HG02610 (cell line): ENCODE results near the gene ARHGAP26.

Experiments
- ATAC-seq: cut with Tn5 transposase; IDR thresholded peaks from one replicate; pipeline ENCODE4 v1.9.1; 2021; ENCODE audit warnings: mild to moderate bottlenecking, moderate library complexity; ENCODE audit not compliant: unreplicated experiment

Gene ARHGAP26

DNA sequence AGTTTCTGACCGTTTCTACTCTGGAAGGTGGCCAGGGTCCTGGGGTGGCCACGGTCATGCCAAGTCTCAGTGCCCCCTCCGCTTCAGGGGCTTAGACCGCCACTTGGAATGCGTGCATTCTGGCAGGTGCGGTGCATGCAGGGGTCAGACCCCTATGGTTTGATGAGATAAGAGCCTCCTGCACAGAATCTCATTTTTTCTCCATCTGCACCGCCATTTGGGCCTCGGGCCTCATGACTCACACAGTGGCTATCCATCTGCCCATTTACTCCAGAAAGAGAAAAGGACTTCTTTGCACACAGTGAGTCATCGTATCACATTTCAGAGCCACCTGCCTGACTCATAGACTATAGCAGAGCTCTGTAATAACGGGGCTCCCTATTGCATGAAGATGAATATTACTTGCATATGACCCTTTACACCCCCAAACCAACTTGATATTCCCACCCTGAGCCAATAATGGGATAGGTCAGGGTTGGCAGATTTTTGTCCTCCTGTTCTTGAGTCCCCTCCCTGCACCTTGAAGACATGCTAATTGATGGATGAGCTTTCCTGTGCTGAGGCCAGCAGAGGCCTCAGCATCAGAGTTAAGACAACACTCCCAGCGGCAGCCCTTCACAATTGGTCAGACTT lies 475.9 kb downstream of the ARHGAP26 start:
- no peak for ATAC-seq

DNA sequence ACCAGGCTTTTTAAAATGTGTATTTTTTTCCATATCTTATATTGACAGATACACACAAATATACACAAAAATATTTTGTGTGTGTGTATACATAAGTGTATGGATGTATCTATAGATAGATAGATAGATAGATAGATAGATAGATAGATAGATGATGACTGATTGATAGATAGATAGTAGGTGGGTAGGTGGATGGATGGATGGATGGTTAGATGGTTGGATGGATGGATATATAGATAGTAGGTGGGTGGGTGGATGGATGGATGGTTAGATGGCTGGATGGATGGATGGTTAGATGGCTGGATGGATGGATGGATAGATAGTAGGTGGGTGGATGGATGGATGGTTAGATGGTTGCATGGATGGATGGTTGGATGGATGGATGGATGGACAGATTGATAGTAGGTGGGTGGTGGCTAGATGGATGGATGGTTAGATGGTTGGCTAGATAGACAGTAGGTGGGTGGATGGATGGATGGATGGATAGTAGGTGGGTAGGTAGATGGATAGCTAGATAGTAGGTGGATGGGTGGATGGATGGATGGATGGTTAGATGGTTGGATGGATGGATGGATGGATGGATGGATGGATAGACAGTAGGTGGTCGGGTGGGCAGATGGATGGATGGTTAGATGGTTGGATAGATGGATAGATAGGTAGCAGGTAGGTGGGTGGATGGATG lies 477.1 kb downstream of the ARHGAP26 start:
- no peak for ATAC-seq

DNA sequence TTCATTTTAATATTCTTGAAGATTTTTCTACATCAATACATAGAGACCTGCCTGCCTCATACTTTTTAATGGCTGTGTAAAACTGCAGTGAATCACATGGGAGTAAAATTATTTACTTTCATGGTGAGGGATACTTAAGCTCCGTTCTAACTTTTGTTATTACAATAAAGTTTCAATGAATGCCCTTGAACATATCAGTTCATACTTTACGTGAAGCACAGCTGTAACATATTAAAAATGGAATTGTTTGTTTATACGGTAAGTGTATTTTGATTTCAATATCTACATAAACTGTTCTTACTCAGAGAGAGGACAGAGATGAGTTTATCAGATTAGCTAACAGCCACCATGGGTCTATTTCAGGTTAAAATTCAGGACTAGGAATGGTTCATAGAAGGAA lies 478.2 kb downstream of the ARHGAP26 start:
- ATAC-seq: no peak

DNA sequence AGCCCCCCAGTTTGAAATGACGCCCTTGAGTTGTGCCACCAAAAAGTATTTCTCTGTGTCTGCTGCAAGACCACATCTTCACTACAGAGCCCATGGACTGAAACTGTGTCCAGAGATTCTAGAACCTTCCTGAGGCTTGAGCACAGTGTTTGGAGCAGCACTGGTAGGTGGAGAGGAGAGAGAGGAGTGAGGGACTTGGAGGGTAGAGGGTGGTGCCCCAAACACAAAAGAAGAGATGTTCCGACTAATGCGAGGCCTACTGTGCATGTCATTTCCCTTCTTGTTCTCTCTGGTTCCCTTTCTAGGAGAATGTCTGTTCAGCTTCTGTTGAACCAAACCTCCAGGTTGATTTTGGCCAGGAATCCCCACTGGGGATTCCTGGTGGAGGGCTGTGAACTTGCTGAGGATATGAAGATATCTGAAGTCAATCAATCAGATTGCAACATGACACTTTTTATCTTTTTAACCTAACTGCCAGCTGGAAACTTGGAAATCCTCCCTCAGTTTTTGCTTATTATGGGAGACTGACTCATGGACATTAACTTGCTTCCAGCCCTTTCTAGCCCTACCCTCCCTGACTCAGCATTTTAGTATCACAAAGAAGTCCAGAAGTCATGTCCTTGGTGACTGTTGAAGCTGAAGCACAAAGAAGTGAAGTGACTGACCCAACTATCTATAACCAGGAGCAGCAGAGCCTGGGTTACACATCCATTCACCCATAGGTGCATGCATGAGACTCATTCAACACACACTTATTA lies 478.8 kb downstream of the ARHGAP26 start:
- no peak for ATAC-seq

DNA sequence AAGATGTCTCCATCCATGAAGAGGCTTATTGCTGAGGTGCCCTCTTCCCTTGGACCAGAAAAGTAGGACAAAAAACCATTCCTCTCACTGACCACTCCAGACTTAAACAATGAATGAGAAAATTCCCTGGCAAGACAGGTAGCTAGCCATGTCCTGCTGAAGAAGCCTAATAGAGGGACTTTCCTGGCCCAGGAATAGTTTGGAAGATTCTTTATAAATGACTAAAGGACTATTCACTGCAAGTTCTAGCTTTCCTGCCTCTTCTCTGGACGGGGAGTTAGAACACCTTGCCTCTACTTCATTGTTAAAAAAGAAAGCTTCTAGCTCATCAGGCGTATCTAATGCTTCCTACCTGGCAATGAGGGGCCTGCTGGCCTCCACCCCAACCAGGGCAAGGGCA lies 479.7 kb downstream of the ARHGAP26 start:
- ATAC-seq: no peak

DNA sequence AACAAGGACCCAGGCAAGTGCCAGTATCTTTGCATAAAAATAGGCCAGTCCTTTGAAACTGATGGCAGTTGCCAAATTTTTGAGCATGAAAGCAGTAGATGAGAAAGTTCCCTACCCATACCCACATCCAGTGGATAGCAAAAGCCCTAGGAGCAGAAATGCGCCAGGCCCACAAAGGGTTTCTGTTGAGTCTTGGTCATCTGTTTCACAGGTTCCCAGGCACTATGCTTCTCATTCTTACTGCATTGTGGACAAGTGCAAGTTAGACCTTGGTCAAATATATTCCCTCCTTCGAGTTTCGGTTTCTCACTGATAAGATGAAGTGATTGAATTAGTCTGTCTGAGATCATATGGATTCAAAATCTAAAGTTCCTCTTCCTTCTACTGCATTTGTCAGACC lies 481.0 kb downstream of the ARHGAP26 start:
- ATAC-seq: peak; percentile 70

DNA sequence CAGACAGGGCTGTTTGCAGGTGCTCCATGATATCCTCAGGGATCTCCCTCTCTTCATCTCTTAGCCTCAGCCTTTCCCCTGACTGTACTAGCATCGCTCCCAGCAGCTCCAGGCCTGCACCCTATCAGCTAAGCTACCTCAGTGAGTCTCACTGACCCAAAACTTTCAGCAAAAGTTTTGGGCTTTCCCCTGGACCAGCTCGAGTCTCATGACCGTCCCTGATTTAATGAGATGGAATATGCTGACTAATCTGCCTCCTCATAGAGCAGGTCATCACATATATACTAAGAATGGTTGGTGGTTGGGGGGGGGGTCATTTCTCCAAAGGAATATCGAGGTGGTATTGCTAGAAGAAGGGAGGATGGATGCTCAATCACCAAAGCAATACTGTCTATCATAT lies 481.8 kb downstream of the ARHGAP26 start:
- ATAC-seq: peak; percentile 61

DNA sequence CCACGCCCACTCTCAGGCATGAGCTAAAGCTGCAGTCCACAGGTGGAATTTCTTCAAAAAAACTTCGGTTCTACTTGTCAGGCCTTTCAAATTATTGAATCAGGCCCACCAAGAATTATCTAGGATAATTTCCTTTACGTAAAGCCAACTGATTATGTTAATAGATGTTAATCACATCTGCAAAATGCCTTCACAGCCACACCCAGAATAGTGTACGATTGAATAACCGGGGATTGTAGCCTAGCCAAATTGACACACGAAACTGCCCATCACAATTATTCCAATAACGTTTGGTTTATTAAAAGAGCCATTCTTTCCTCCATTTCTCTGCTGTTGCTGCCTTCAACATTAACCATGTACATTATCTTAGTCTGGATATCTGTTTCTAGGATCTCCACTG lies 484.6 kb downstream of the ARHGAP26 start:
- ATAC-seq: no peak

DNA sequence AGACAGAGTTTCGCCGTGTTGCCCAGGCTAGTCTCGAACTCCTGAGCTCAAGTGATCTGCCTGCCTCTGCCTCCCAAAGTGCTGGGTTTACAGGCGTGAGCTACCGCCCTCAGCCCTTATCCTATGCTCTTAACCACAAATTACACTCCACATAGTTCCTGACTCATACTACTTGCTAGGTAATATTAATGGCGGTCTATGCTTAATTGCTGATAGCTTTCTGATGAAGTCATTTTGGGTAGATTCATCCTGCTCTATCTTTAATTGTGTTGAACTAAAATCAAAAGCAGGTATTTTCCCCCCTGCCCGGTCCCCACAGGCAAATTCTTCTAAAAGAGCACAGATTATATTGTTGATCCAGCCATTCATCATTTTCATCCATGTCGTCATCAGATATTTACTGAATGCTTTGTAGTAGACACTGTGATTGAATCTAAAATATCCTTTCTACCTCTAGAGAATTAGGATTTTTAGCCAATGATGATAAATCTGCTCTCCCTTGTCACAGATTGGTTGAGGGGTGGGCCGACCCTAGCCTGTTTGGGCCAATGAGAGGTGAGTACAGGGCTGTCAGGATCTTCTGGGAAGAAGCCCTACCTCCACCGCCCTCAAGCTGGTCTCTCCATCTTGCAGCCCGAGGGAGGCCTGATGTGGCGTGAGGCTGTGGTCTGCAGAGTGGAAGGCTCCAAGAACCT lies 488.5 kb downstream of the ARHGAP26 start:
- ATAC-seq: no peak

DNA sequence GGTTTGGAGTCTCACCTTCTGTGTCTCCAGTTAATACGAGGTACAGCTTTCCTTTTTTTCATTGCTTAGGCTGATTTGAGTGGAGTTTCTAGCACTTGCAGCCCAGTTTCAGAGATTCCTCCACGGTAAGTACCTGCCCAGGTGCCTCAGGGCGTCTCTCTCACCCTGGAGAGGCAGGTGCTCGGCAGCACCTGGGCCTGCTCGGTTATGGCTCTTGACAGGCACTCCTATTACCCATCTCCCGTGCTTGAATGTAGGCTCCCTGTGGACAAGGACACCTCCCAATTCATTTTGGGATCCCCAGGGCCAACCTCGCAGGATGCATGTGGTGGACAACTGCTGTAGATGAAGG lies 489.1 kb downstream of the ARHGAP26 start:
- no peak for ATAC-seq

DNA sequence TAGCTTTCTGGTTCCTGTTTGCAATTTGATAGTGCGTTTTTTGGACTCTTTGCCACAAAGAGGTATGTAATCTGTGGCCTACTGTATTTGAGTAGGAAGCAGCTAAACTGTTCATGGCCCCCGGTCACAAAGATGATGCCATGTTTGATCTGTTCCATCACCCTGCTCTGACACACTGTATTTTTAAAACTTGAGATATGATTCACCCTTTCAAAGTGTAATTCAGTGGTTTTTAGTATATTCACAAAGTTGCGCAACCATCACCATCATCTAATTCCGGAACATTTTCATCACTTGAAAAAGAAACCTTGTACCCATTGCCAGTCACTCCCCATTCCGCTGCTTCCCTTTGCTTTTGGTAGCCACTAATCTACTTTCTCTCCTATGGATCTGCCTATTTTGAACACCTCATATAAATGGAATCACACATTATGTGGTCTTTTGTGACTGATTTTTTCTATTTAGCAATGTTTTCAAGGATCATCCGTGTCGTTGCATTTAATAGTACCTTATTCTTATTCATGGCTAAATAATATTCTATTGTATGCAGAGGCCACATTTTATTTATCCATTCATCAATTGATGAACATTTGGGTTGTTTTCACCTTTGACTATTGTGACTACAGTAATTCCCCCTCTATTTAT lies 491.7 kb downstream of the ARHGAP26 start:
- ATAC-seq: no peak

DNA sequence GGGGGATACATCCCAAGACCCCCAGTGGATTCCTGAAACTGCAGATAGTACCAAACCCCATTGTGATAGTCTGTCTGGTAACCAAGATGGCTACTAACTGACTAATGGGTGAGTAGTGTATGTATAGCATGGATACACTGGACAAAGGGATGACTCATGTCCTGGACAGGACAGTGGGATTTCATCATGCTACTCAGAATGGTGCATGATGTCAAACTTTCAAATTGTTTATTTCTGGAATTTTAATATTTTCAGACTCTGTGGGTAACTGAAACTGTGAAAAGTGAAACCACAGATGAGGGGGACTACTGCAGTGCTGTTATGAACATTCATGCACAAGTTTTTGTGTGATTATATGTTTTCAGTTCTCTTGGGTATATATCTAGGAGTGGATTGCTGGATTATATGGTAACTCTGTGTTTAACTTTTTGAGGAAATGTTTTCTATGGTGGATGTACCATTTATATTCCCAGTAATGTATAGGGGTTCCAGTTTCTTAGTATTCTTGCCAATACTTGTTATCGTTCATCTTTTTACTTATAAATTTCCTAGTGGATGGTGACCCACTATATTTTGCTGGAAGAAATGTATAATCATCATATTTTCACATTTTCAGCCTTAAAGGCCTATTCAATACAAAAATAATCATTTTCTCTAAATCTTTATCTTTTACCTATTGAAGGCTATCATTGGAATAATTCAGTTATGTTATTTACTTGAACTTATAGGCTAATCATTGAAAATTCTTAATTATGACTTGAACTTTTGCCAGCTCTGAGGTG lies 492.4 kb downstream of the ARHGAP26 start:
- ATAC-seq: peak; percentile 92

DNA sequence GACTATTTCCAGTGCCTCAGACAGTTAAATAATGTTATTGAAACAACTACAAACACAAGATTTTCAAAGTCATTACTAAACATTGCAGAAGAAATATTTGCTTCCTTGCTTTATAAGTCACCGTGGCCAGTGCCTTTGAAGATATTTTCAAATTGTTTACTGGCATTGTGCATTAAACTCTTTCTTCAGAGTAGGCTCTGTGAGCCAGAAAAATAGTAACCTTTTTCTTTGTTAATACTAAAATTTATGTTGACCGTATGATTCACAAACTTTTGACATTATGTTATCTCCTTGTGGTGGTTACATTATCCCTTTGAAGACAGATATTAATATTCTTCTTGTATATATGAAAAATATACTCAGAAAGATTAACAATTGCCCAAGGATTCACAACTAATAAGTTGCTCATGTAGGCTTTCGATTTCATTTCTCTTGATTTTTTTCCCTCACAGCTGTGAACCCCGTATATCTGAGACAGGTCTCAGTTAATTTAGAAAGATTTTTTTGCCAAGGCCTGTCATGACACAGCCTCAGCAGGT lies 493.2 kb downstream of the ARHGAP26 start:
- ATAC-seq: no peak

DNA sequence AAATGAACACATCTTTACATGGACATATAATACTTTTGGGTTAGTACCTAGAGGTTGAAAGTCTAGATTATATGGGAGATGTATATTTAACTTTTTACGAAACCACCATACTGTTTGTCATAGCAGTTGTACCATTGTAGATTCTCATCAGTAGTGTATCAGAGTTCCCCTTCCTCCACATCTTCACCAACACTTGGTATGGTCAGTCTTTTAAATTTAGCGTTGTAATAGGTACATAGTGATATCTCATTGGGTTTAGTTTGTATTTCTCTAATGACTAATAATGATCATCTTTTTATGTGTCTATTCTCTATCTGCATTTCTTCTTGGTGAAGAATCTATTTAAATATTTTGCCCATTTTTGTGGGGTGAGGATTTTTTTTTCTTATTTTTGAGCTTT lies 495.8 kb downstream of the ARHGAP26 start:
- ATAC-seq: no peak

DNA sequence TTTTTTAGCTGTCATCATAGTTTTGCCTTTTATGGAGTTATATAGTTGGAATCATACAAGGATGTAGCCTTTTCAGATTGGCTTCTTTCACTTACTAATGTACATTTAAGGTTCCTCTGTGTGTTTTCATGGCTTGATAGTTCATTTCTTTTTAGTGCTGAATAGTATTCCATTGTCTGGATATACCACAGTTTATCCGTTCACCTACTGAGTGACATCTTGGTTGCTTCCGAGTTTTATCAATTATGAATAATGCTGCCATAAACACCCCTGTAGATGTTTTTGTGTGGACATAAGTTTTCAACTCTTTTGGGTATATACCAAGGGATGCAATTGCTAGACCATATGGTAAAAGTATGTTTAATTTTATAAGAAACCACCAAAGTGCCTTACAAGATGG lies 497.0 kb downstream of the ARHGAP26 start:
- no peak for ATAC-seq

DNA sequence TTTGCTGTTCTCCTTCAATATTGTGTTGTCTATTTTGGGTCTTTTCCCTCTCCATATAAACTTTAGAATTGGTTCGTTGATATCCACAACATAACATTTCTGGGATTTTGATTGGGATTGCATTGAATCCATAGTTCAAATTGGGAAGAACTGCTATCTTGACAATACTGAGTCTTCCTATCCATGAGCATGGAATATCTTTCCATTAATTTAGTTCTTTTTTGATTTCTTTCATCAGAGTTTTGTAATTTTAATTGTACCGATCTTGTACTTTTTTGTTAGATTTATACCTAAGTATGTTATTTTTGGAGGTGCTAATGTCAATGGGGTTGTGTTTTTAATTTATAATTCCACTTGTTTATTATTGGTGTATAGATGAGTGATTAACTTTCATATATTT lies 498.2 kb downstream of the ARHGAP26 start:
- ATAC-seq: no peak

DNA sequence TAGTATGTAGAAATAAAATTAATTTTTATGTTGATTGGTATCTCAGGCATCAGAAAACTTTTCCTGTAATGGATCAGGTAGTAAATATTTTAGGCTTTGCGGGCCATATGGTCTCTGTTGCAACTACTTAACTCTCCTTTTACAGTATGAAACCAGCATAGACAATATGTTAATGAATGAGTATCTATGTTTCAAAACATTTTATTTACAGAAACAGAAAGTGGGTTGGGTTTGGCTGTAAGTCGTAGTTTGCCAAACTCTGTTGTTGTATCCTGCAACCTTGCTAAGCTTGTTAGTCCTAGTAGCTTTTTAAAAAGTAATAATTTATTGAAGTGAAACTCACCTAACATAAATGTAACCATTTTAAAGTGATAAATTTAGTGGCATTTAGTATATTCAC lies 501.3 kb downstream of the ARHGAP26 start:
- ATAC-seq: no peak

DNA sequence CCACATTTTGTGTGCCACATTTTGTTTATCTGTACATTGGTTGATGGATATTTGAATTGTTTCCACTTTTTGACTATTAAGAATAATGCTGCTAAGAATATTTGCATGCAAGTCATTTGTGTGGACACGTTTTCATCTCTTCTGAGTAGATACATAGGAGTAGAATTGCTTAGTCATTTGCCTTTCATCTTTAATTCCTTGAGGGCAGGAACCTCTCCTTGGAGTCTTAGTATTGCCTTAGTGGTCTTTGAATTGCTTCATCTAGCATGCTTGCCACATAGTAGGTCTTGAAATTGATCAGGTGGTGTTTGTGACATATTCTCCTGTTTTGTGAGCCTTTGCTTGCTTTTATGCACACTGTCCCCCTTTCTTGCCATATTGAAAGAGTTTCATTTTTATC lies 504.8 kb downstream of the ARHGAP26 start:
- ATAC-seq: no peak

DNA sequence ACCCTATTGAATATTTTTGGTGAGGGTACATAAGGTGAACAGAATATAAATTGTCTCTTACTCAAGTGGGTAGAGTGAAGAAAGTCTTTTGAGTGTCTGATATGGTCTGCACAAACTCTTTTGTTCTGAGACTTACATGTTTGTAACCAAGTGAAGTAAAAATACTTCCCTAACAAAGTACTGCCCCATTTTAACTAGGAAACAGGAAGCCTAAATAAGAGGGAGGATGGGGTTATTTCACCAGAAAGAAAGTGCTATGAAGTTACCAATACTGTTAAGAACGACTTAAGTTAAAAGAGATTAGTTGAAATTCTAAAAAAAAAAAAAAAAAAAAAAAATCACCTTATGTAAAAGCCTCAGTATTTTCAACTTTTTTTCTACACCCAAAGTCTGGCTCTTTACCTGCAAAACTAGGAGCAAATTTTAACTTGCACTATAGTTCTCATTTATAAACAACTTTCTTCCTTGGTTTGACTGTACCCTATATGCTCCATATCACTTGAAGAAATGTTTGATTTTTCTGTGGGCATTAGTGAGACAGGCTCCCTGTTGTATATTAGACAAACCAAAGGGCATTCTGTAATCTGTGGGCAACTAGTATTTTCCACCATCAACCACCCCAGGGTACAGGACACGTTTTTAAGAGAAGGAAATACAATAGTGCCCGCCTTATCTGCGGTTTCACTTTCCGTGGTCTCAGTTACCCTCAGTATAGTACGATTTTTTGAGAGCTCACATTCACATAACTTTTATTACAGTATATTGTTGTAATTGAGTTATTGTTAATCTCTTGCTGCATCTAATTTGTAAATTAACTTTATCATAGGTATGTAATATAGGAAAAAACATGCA lies 505.6 kb downstream of the ARHGAP26 start:
- ATAC-seq: no peak
